ENCODE data around the gene SPG21.

Gene SPG21

GRCh38 chr15:64921711-64922110, 68.0 kb downstream of the SPG21 start:
- H3K4me3 ChIP-seq (ENCODE audit: low read depth, low read length), result no peak overlapping the region
- no peak for DNase-seq (ENCODE audit: low read depth)
- TF ChIP-seq CTCF (IDR thresholded peaks at IDR 0.05; ENCODE audit: low read depth, low read length, missing control alignments), result no peak

- TF ChIP-seq CTCF (IDR thresholded peaks at IDR 0.05; ENCODE audit: low read depth, low read length, missing control alignments), result no peak
- no peak for DNase-seq (ENCODE audit: low read depth)
Measured at GRCh38 chr15:64919721-64920120, 70.0 kb downstream of the SPG21 start.

GRCh38 chr15:64917211-64917610, 72.5 kb downstream of the SPG21 start:
- TF ChIP-seq CTCF (IDR thresholded peaks at IDR 0.05; ENCODE audit: low read depth, low read length, missing control alignments), result no peak
- DNase-seq (ENCODE audit: low read depth), result no peak
- no peak overlapping the region for H3K4me3 ChIP-seq (ENCODE audit: low read depth, low read length)

More at GRCh38 chr15:64919721-64920120, 70.0 kb downstream of the SPG21 start:
- H3K4me3 ChIP-seq (ENCODE audit: low read depth, low read length), result no peak overlapping the region

- no peak for TF ChIP-seq CTCF (IDR thresholded peaks at IDR 0.05; ENCODE audit: low read depth, low read length, missing control alignments)
- no peak for DNase-seq (ENCODE audit: low read depth)
Measured at GRCh38 chr15:64916365-64916764, 73.3 kb downstream of the SPG21 start.

GRCh38 chr15:64915518-64916227, 74.0 kb downstream of the SPG21 start:
- no peak overlapping the region for H3K4me3 ChIP-seq (ENCODE audit: low read depth, low read length)
- DNase-seq (ENCODE audit: low read depth), result no peak
- TF ChIP-seq CTCF (IDR thresholded peaks at IDR 0.05; ENCODE audit: low read depth, low read length, missing control alignments), result no peak

More at GRCh38 chr15:64916365-64916764, 73.3 kb downstream of the SPG21 start:
- H3K4me3 ChIP-seq (ENCODE audit: low read depth, low read length), result no peak overlapping the region
